Hindlimb muscle (tissue), 1 donor: ENCODE results near the gene RMRP. TPM values are rescaled to one million over a fixed set of nuclear protein-coding genes. Genes with fewer than 3 reads are reported as not detected.
A peak's percentile ranks its signal among the peaks of the same experiment; 100 is the strongest.
"Not testable (repeated sequence)": the region's sequence is repeated elsewhere in the genome, so short reads cannot be mapped to it uniquely, and the experiment has no call there.

Experiments
- DNase-seq: peaks from one replicate; pipeline ENCODE4 v3.0.0-alpha.2; 2013
- polyA plus RNA-seq: library from polyadenylated mRNA; unstranded; fragments of 120-200 nt; gene quantifications from one replicate; pipeline ENCODE4 v1.2.1, GENCODE V29; 2013; ENCODE audit not compliant: insufficient read length

The RMRP gene
- polyA plus RNA-seq, 1 donor: not detected

DNA sequence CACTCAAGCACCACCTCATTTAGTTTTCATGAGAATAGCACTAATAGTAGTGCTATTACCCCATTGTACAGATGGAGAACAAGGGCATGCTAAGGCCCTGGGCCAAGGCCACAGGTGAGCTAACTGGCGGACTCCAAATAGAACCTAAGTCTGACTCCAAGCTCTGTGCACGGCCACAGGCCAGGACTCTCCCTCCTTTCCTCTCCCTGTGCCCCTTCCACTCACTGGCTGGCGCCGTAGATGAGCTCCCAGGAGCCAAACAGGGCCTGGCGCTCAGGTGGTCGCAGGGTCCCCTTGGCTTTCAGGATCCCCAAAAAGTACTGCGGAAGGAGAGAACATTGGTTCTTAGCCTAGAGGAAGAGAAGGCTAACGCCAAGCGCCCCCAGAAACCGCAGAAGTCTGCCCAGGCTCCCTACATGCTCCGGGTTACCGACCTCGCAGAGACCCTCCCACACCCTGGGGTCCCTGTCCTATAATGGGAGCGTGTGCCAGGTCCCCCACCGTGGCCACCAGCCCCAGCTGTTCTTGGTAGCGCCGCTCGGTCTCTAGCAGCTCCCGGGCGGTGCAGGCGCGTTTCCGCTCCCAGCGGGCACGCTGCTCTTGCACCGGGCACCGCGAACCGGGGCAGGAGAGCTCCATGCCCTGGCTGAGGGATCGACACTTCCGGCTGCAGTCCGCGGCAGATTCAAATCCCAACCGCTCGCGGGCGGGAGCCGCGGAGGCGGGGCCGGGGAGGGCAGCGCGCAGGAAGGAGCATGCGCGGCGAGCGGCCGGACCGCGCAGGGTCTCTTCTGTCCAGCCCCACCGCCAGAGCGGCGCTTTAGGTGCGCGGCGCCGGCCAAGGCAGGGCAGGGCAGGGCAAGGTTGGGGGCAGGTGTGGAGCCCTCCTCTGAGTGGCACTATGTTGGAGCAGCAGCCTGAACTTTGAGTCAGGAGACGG, 7.0 kb upstream of the RMRP start, which contains the start of gene ARHGEF39:
TSS of gene ARHGEF39 (minus strand) at position 665 of the 940 bp plus-strand sequence. CDS start at position 639, 26 bp downstream.
- DNase-seq: peak; percentile 83

DNA sequence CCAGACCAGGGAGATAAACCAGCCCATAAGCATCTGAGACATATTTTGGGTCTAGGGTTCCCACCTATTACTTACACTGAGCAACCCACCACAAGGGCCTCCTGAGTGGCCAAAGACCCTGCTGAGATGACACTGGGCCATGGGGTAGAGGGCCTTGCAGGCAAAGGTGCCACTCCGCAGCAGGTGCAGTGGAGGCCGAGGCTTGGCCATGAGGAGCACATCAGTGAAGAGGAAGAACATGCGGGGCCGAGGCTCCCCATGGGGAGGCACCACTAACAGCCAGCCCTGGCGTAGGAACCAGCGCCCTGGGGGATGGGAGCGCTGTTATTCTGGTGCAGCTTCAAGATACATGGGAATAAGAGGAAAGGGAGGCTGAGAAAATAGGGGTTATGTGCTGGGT, 4.6 kb upstream of the RMRP start:
- DNase-seq: no peak

DNA sequence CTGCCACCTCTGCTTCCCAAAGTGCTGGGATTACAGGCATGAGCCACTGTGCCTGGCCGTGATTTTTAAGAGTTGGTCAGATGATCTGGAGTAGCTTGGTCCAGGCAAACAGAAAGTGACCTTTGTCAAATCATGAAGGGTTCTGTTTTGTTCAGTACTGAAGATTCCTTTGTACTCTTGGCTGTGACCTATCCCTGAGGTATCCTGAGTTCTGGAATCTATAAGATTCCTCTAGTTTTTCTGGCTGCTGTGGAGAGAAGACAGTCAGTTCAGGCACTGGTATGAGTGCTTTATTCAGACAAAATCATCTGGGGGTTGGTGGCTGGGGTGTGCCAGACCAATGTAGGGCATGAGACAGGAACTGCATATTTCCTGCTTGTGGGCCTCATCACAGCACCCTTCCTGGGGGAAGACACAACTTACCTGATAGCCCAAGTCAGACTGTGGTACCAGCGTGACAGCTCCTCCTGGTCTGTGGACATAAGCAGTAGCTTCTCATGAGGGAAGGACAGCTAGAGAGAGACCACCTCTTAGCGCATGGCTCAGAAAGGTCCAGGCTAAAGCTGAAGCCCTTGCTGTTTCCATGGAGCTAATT, 4.0 kb upstream of the RMRP start:
- DNase-seq: no peak

DNA sequence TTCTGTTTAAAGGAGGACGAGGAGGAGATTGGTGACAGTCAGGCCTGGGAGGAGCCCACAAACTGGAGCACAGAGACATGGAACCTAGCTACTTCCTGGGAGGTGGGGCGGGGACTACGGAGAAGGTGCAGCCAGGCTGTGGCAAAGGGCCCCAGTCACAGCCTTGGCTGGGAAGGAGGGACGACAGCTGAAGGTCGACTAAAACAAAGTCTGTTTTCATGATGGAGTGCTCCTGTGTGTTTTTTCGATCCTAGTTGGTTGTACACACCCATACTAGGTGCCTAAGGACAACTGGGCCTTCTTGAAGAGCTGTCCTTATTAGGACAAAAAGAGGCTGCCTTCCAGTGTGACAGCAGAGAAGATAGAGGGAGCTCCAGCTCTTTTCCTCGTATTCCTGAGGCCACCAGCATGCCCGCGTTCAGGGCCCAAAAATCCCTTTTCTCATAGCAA, 3.2 kb upstream of the RMRP start:
- DNase-seq: no peak

DNA sequence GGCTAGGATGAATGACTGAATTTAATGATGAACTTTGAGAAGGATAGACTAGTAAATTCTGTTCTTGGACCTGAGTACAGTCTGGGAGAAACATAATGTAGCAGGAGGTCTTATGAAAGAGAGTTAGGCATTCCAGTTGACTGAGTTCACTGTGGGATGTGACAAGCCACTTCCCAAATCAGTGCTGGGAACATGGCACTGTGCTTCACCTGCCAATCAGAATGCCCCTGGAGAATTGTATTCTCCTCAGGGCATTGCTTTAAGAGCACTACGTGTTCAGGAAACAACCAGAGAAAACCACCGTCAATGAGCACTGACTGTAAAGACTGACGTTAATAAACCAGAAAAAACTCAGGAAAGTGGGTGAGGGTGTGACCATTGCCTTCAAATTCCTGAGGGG, 1.5 kb upstream of the RMRP start:
- no peak for DNase-seq

DNA sequence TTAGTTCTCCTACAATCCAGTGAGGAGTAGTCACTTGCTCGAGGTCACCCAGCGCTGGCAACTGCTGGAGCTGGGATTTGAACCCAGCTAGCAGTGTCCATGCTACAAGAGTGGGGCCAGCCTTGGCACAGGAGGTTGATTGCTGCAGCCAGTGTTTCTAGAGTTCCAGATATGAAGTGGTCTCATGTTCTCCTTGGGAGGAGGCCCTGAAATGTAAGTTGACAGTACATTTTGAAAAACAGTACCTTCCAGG, 1.1 kb upstream of the RMRP start:
- DNase-seq: no peak

DNA sequence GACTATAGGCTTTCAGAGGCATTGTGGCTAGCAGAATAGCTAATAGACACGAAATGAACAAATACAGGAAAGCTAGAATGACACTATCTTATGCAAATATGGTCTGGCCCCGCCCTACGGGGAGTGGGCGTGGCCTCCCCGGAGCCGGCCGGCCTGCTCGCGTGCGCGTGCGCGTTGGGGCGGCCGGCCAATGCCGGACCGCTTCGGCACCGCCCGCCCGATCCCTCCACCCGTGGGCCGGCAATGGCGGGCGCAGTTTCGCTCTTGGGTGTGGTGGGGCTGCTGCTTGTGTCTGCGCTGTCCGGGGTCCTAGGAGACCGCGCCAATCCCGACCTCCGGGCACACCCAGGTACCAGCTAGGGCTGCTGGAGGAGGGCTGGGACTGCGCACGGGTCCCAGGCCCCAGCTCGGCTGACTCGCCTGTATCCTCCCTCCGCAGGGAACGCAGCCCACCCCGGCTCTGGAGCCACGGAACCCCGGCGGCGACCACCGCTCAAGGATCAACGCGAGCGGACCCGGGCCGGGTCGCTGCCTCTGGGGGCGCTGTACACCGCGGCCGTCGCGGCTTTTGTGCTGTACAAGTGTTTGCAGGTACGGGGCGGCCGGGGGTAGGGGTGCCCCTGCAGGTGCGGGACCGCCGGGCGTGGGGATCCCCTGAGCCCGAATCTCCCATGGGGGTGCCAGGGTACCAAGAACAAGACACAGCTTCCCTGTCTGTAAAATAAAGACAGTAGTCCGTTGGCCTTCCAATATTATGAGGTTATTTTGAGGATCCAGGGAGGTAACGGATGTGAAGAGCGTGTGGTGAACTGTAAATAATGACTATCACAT, 533 bp upstream of the RMRP start, which contains the start of gene CCDC107:
TSS of gene CCDC107 (plus strand) at position 156 of the 831 bp plus-strand sequence. CDS start at position 244, 88 bp downstream.
- peak; percentile 93 for DNase-seq

DNA sequence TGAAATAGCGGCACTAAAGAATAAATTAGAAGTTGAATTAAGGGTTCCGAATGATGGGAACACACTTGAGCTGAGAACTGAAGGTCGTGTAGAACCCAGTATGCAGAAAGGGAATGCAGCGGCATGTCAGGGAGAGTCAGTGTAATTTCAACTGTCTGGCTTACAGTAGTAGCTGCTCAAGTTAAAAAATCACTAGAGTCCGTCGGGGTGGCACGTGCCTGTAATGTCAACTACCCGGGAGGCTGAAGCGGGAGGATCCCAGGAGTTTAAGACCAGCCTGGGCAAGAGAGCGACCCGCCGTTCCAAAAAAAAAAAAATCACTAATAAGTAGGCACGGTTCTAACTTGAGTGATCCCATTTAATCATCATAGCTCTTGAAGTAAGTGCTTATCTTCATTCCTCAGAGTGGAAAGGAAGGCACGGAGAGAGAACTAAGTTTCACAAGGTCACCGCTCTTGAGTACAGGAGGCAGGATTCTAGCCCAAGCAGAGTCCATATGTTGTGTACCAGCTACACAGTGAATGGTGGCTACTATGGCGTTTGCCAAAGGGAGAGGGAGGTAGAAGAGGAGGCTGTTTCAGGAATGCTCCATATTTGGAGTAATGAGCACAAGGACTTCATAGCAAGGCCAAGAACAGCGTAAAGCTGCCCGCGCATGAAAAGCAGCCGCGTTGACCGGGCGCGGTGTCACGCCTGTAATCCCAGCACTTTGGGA, 831 bp downstream of the RMRP start:
- DNase-seq: no peak

DNA sequence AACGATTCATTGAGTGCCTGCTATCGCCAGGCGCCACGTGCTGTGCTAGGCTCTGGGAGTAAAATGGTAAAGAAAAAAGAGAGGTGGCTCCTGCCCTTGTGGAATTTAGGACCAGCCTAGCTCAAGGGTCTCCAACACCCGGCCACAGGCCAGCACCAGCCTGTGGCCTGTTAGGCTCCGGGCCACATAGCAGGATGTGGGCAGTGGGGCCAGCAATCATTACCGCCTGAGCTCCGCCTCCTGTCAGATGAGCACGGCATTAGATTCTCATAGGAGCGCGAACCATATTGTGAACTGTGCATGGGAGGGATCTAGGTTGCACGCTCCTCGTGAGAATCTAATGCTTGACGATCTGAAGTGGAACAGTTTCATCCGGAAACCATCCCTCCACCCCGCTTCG, 1.5 kb downstream of the RMRP start:
- no peak for DNase-seq

DNA sequence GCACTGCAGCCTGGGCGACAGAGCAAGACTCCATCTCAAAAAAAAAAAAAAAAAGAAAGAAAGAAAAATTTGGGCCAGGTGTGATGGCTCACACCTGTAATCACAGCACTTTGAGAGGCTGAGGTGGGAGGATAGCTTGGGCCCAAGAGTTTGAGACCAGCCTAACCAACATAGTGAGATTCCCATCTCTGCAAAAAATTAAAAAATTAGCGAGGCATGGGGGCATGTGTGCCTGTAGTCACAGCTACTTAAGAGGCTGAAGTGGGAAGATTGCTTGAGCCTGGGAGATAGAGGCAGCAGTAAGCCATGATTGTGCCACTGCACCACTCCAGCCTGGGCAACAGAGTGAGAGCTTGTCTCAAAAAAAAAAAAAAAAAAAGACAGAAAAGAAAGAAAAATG, 4.2 kb downstream of the RMRP start:
- DNase-seq: no peak

DNA sequence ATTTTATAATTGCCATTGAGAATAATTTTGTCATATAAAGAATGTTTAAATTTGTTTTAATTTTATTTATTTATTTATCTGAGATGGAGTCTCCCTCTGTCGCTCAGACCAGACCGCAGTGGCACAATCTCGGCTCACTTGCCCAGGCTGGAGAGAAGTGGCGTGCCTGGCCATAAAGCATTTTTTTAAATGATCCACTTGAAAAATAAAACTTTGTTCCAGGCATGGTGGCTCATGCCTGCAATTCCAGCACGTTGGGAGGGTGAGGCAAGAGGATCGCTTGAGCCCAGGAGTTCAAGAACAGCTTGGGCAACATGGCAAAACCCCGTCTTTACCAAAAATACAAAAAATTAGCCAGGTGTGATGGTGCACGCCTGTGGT, 5.0 kb downstream of the RMRP start:
- DNase-seq: no peak

DNA sequence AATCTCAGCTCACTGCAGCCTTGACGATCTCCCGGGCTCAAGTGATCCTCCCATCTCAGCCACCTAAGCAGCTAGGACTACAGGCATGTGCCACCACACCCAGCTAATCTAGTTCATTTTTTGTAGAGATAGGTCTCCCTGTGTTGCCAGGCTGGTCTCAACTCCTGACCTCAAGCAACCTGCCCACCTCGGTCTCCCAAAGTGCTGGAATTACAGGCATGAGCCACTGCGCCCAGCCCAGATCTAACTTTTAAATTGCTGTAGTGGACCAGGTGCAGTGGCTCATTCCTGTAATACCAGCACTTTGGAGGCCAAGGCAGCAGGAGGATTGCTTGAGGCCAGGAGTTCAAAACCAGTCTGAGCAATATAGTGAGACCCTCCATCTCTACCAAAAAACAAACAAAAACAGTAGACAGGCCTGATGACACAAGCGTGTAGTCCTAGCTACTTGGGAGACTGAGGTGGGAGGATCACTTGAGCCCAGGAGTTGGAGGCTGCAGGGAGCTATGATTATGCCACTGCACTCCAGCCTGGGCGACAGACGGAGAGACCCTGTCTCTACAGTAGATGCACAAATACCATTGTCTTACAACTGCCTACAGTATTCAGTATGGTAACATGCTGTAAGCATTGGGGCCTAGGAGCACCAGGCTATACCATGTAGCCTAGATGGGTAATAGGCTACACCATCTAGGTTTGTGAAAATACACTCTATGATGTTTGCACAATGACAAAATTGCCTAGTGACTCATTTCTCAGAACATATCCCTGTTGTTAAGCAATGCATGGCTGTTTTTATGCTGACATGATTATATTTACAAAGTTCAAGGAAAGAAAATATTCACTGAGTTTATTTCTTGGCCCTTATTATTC, 5.6 kb downstream of the RMRP start:
- DNase-seq: no peak

DNA sequence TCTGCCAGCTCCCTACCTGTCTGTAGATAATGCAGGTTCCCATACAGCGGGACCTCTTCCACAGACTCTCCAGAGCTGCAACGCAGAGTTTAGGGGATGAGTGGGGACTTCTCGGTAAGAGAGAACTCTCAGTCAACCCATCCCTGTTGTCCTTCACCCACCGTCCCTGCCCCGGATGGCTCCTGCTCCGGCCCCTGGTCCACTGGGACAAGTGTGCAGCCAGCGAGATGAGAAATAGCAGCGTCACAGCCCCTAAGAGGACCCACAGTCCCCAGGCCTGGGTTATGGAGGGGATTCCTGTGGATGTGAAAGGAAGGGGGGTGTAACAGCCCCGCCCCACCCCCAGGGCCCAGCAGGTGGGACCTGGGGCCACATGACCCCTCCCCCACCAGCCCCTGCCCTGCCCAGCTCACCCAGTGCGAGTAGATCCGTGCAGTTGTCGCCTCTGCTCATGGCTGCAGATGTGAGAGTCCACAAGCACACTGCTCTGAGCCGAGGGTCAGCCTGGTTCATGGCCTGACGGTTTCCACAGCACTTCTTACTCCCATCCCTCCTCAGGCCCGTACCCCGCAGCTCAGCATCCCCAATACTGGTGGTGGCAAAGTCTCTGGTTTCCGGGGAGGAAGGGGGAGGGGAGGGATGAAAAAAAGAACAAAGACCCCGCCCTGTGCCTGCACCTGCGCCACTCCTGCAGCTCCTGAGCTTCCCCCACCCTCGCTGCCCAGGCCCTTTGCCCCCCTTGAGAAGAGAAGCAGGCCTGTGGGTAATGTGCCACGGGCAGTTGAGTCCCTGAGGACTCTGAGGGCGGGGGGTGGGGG, 7.3 kb downstream of the RMRP start, which contains the start of gene SIT1:
TSS of gene SIT1 (minus strand) at position 591 of the 818 bp plus-strand sequence. CDS start at position 513, 78 bp downstream.
- no peak for DNase-seq

DNA sequence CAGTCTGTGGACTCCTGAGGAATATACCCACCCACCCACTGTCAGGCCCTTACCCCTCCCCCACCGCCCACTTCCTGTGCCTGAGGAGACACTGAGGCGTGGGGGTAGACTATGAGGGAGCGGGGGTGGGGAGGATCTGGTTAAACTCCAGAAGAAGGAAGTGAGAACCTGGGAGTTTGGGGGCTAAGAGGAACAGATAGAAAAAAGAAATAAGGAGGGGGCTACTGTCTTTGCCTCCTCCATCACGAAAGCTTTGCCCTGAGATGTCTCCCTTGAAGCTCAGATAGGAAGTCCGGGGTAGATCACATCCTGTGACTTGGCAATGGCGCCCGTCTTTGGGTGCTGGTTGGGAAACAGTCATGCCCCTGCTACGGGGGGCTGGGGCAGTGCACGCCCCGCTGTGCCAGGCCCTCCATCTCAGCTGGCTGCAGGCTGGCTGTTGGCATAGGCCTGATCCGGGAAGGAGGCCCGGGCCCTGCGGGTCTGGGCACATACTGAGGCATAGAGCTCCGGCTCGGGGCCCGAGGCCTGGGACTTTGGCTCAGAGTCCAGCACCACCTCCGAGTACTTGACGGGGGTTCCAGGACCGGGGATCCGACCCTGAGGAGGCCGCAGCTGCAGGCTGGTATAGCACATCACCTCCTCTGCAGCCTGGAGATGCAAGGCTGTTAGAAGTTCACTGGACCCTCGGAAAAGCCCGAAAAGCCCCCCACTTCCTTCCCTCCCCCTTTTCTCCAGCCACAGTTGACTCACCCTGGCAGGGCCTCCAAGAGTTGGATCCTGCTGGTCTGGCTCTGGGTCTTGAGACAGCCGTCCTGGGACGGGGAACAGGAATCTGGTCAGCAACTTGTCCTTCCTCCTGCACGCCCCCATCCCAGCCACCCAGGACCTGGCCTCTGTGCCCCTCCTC, 8.1 kb downstream of the RMRP start:
- no peak for DNase-seq

DNA sequence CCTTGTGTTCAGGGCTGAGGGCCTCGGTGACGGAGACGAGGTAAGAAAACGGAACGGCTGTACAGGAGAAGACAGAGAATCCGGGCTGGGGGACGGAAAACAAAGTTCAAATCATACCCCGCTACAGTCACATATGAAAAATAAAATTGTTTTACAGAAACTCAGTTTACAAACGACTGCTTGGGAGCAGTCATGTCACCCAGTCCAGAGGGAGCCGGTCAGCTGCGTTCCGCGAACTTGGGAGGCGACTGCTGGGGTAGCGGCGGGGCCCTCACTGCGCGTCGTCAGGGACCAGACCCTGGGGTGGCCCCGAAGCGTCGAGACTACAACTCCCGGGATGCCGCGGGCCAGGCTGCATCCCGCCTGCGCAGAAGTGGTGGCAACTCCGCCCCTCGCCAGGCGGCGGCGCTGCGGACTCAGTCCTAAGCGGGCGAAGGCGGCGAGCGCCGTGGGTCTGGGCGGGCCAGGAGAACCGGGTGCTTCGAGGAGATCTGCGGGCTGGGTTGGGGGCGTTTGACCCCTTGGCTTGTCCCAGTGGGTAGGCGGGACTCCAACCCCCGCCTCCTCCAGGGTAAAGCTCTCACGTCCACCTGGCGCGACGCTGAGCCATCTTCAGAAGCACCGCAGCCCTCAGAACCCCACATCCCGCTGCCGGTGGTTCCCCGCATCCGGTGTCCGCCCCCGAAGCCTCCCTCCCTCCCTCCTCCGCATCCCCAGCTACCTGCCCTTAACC, 11.1 kb downstream of the RMRP start:
- DNase-seq: peak; percentile 95

DNA sequence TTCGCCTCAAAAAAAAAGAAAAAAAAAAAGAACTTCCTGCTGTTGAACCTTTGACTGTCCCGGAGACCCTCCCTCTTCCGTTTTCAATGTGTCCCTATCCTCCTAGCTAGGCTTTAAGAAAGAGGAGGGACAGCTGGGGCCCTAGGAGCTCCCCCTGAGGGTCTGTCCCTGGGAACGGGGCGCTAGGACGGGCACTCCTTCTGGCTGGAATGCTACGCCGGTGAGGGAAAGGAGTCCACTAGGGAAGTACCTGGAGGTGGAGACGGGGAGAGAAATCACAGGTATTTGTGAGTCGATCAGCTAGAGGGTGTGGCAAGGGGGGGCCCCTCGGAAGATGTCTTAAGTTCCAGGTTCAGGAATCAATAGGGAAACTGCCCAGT, 11.7 kb downstream of the RMRP start:
- no peak for DNase-seq

DNA sequence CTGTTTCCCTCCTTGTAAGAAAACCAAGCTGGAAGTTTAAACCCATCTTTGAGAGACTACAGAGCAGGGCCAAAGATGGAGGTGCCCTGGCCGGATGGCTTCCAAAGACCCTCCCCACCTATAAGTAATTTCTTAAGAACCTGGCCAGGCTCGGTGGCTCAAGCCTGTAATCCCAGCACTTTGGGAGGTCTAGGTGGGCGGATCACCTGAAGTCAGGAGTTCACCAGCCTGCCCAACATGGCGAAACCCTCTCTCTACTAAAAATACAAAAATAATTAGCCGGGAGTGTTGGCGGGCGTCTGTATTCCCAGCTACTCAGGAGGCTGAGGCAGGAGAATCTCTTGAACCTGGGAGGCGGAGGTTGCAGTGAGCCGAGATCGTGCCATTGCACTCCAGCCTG, 12.1 kb downstream of the RMRP start:
- not testable (repeated sequence) for DNase-seq

DNA sequence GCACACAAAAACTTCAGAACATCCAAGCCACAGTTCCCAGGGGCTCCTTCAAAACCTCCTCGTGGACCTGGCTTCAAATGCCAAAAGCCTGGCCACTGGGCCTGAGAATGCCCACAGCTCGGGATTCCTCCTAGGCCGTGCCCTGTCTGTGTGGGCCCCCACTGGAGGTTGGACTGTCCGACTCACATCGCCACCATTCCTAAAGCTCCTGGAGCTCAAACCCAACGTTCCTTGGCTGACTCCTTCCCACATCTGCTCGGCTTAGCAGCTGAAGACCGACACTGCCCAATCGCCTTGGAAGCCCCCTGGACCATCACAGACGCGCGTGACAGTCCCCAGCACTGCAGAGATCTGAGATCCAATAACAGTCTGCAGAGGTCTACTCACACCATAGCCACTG, 14.8 kb downstream of the RMRP start:
- DNase-seq: no peak

DNA sequence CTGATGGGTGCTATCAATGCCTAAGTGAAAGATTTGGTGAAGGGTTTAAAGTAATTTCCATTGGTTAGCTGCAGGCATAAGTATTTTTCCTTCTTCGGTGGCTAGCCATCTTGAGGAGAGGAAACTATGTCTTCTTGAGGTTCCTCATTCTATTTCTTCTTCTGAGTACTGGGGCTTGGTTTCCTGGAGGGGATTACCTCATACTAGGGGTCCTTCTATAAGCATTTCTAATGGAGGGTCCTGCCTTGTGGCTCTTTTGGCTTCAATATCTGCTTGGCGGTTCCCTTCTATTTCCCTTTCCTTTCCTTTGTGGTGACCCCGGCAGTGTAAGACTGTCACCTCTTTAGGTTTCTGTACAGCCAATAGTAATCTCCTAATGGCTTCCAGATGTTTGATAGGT, 16.3 kb downstream of the RMRP start:
- not testable (repeated sequence) for DNase-seq
